ENCODE measurements around the gene UBTF. TPM values are rescaled to one million over a fixed set of nuclear protein-coding genes. Genes with fewer than 3 reads are reported as not detected.

Gene UBTF
- total and polyA plus RNA-seq, 9 of the 15 experiments (the other 6 are each of a cell fraction or from before 2014, with no cell fraction given): 1.2 to 113 (median 83.6) TPM

- TF ChIP-seq PBX2 (CRISPR knock-in tag; IDR thresholded peaks at IDR 0.05; ENCODE audit: low read depth) (no peak), PBX2 (tag; conservative IDR thresholded peaks at IDR 0.05; ENCODE audit: low read depth) (peak; percentile 44; the same call in 1 of the 2 replicates), CBX3 (IDR thresholded peaks at IDR 0.05; ENCODE audit: borderline replicate concordance in 1 of 2, low read length in 2 of 2) (no peak), CHD4 (IDR thresholded peaks at IDR 0.05; ENCODE audit: insufficient read depth, insufficient replicate concordance, low read depth, low read length, poor library complexity, severe bottlenecking) (peak; percentile 46), CHCHD3 (CRISPR knock-in tag; IDR thresholded peaks at IDR 0.05) (no peak), PKNOX1 (IDR thresholded peaks at IDR 0.05) (peak; percentile 22), STAT5B (CRISPR knock-in tag; IDR thresholded peaks at IDR 0.05) (no peak), BMI1 (IDR thresholded peaks at IDR 0.05; ENCODE audit: low read length) (no peak), FIP1L1 (IDR thresholded peaks at IDR 0.05; ENCODE audit: low read depth, low read length, poor library complexity, severe bottlenecking) (no peak), ZNF175 (CRISPR knock-in tag; IDR thresholded peaks at IDR 0.05; ENCODE audit: low read depth) (no peak), TRIM25 (IDR thresholded peaks at IDR 0.05; ENCODE audit: borderline replicate concordance) (no peak), ZNF592 (IDR thresholded peaks at IDR 0.05) (no peak), MEIS2 (IDR thresholded peaks at IDR 0.05; ENCODE audit: partially characterized antibody) (peak; percentile 42), ZBTB1 (CRISPR knock-in tag; IDR thresholded peaks at IDR 0.05; ENCODE audit: borderline replicate concordance, low read depth) (no peak), RCOR1 (IDR thresholded peaks at IDR 0.05; ENCODE audit: borderline replicate concordance in 1 of 2, low read depth in 2 of 2, low read length in 2 of 2) (peak in 1 of 2 experiments; percentile 26; a peak in 1 of 4 replicates)
These were observed 32.2 kb downstream of the UBTF start (continued) for GRCh38 chr17:44187131-44187899.

Data from K562 (cell line).